ENCODE measurements around the gene PCDHGC3. TPM values are rescaled to one million over a fixed set of nuclear protein-coding genes. Genes with fewer than 3 reads are reported as not detected.

Gene PCDHGC3
- polyA plus RNA-seq, 2 of the 4 experiments (the other 2 are of a cell fraction) = 1.9 to 5.2 TPM

- H3K4me3 ChIP-seq = no peak overlapping the region
- POLR2A ChIA-PET = no interaction called here
- FAIRE-seq (no peak), ATAC-seq (peak; percentile 92 to 95), DNase-seq (ENCODE audit: low read depth in 1 of 2, low spot score in 1 of 2) (peak; percentile 89 to 92)
- CTCF ChIA-PET = interaction anchor here (0.6 to 12.8 kb wide), 47 partner anchors 9 to 531 kb away, joined by 3 to 163 read pairs (median 4); partner anchors contain the start of genes DIAPH1, PCDHB11, PCDHGA1 and PCDHGA10
- H3K9me3 ChIP-seq = no peaks in the 10 kb centered on the region
- WGBS (ENCODE audit: missing lambda C conversion rate) = 44% methylated on average over 12 of the region's 12 CpGs
- no peak overlapping the region; the same call in 2 of the 3 replicates for H3K4me2 ChIP-seq
- H3K4me1 ChIP-seq = peaks cover 36% of the 10 kb centered on the region
- TF ChIP-seq MYC (IDR thresholded peaks at IDR 0.05; ENCODE audit: borderline replicate concordance, low read length) (peak; percentile 41; the same call in 1 of the 2 replicates), FOSB (CRISPR knock-in tag; IDR thresholded peaks at IDR 0.05) (no peak), SMC3 (IDR thresholded peaks at IDR 0.05) (peak; percentile 98), NPAS2 (CRISPR knock-in tag; IDR thresholded peaks at IDR 0.05; ENCODE audit: borderline replicate concordance) (no peak), RAD21 (conservative IDR thresholded peaks at IDR 0.05 in 1 of 2, IDR thresholded peaks at IDR 0.05 in 1 of 2) (peak; percentile 82 to 84), MAX (IDR thresholded peaks at IDR 0.05) (peak; percentile 48; the same call in 1 of the 2 replicates), RFX5 (IDR thresholded peaks at IDR 0.05) (peak; percentile 71; the same call in 1 of the 2 replicates), ESRRA (IDR thresholded peaks at IDR 0.05; ENCODE audit: borderline replicate concordance, low read length) (peak; percentile 50; the same call in 1 of the 2 replicates), CTCF (IDR thresholded peaks at IDR 0.05) (peak; percentile 99)
- H3K27ac ChIP-seq = no peak overlapping the region
Measured at GRCh38 chr5:141524604-141525597, 49.1 kb downstream of the PCDHGC3 start.

- Histone ChIP-seq H3K4me3 (no peak overlapping the region), H3K4me2 (no peak overlapping the region; the same call in 2 of the 3 replicates), H3K27ac (no peak overlapping the region), H3K9me3 (no peaks in the 10 kb centered on the region), H3K4me1 (peaks cover 32% of the 10 kb centered on the region)
- TF ChIP-seq RCOR1 (IDR thresholded peaks at IDR 0.05; ENCODE audit: low read depth, low read length) = no peak
- no peak for TF ChIP-seq KDM1A (IDR thresholded peaks at IDR 0.05; ENCODE audit: low read depth)
- TF ChIP-seq ESRRA (IDR thresholded peaks at IDR 0.05; ENCODE audit: borderline replicate concordance, low read length) = no peak
- TF ChIP-seq RNF2 (IDR thresholded peaks at IDR 0.05; ENCODE audit: borderline replicate concordance, low read depth) = no peak
- no peak for TF ChIP-seq POLR2AphosphoS2 (conservative IDR thresholded peaks at IDR 0.05; ENCODE audit: low read length)
- no peak for TF ChIP-seq SREBF2 (IDR thresholded peaks at IDR 0.05)
- no peak for TF ChIP-seq ZNF302 (CRISPR knock-in tag; IDR thresholded peaks at IDR 0.05)
- no peak for TF ChIP-seq NR3C1 (IDR thresholded peaks at IDR 0.05)
- no peak for TF ChIP-seq CHD4 (IDR thresholded peaks at IDR 0.05; ENCODE audit: borderline replicate concordance)
- no peak for TF ChIP-seq HOXB13 (CRISPR knock-in tag; IDR thresholded peaks at IDR 0.05; ENCODE audit: low read depth)
- no peak for TF ChIP-seq PHF8 (IDR thresholded peaks at IDR 0.05; ENCODE audit: borderline replicate concordance, low read depth)
- TF ChIP-seq MYC (IDR thresholded peaks at IDR 0.05; ENCODE audit: borderline replicate concordance, low read length) = no peak
- no peak for TF ChIP-seq MAZ (IDR thresholded peaks at IDR 0.05; ENCODE audit: borderline replicate concordance, low read depth, low read length)
- no peak for TF ChIP-seq NPAS2 (CRISPR knock-in tag; IDR thresholded peaks at IDR 0.05; ENCODE audit: borderline replicate concordance)
- no peak for TF ChIP-seq SMC3 (IDR thresholded peaks at IDR 0.05)
- no peak for TF ChIP-seq ZFP36 (IDR thresholded peaks at IDR 0.05; ENCODE audit: borderline replicate concordance, partially characterized antibody)
- CTCF ChIA-PET = interaction anchor here (0.6 to 12.8 kb wide), 15 partner anchors 8 to 161 kb away, joined by 3 to 163 read pairs (median 8); partner anchors contain the start of genes DIAPH1, PCDHGA5, PCDHGA7 and PCDHGB3
- ATAC-seq (no peak), FAIRE-seq (no peak), DNase-seq (ENCODE audit: low read depth in 1 of 2, low spot score in 1 of 2) (no peak)
- 71% methylated on average over 7 of the region's 7 CpGs for WGBS (ENCODE audit: missing lambda C conversion rate)
- POLR2A ChIA-PET = no interaction called here
Measured at GRCh38 chr5:141525653-141526052, 49.9 kb downstream of the PCDHGC3 start.

Measured in A549 (cell line).